Loucy (cell line): Measurements from ENCODE around the gene SMIM8.

Experiments
- H2AFZ ChIP-seq: fragments of 200-600 bp; sonication (generic); 2 replicates; pipeline ENCODE4 v1.6.0; 2016; ENCODE audit warnings: antibody characterized with exemption, mild to moderate bottlenecking, low read length, moderate library complexity
- H3F3A ChIP-seq: fragments of 200-600 bp; 2 replicates; pipeline ENCODE4 v1.6.0; 2016; ENCODE audit warnings: antibody characterized with exemption, low read depth, mild to moderate bottlenecking
- H3K27me3 ChIP-seq: fragments of 200-600 bp; sonication (generic); 2 replicates; pipeline ENCODE4 v1.6.1; 2014; ENCODE audit warnings: low read length, mild to moderate bottlenecking; ENCODE audit not compliant: insufficient read depth, poor library complexity, severe bottlenecking
- H3K36me3 ChIP-seq: fragments of 200-600 bp; sonication (generic); 2 replicates; pipeline ENCODE4 v1.6.1; 2016; ENCODE audit warnings: low read length; ENCODE audit not compliant: insufficient read depth
- H3K4me1 ChIP-seq: fragments of 200-600 bp; sonication (generic); 2 replicates; pipeline ENCODE4 v1.5.1; 2014; ENCODE audit warnings: low read length, mild to moderate bottlenecking; ENCODE audit not compliant: insufficient read depth, poor library complexity, severe bottlenecking
- H3K4me2 ChIP-seq: fragments of 200-600 bp; sonication (generic); 2 replicates; pipeline ENCODE4 v1.6.0; 2014; ENCODE audit warnings: antibody characterized with exemption, low read length, low read depth, mild to moderate bottlenecking; ENCODE audit not compliant: poor library complexity, severe bottlenecking
- H3K4me3 ChIP-seq: fragments of 200-600 bp; sonication (generic); 2 replicates; pipeline ENCODE4 v1.5.1; 2014; ENCODE audit warnings: low read length, mild to moderate bottlenecking, mixed read lengths; ENCODE audit not compliant: poor library complexity, severe bottlenecking
- H3K79me2 ChIP-seq: fragments of 200-600 bp; sonication (generic); 2 replicates; pipeline ENCODE4 v1.6.1; 2014; ENCODE audit warnings: low read length; ENCODE audit not compliant: insufficient read depth
- H3K9ac ChIP-seq: fragments of 200-600 bp; sonication (generic); 2 replicates; pipeline ENCODE4 v1.6.0; 2014; ENCODE audit warnings: mild to moderate bottlenecking, low read depth, low read length, moderate library complexity; ENCODE audit not compliant: poor library complexity, severe bottlenecking
- H3K9me2 ChIP-seq: fragments of 200-600 bp; sonication (generic); replicated peaks from 2 replicates; pipeline ENCODE4 v1.6.1; 2016; ENCODE audit warnings: low read depth, low read length, mixed read lengths
- H3K9me3 ChIP-seq: fragments of 200-600 bp; sonication (generic); 2 replicates; pipeline ENCODE4 v1.6.1; 2014; ENCODE audit warnings: mild to moderate bottlenecking, antibody characterized with exemption, low read length, low read depth; ENCODE audit not compliant: insufficient read depth
- H4K20me1 ChIP-seq: fragments of 200-600 bp; sonication (generic); 2 replicates; pipeline ENCODE4 v1.6.0; 2014; ENCODE audit warnings: antibody characterized with exemption, low read length, mild to moderate bottlenecking; ENCODE audit not compliant: insufficient read depth, poor library complexity, severe bottlenecking
- CTCF ChIP-seq: fragments of 200-600 bp; sonication (generic); conservative IDR thresholded peaks from 2 replicates; pipeline ENCODE4 v1.5.1; 2014; ENCODE audit warnings: mild to moderate bottlenecking, antibody characterized with exemption, low read length
- EZH2phosphoT487 ChIP-seq: fragments of 200-600 bp; IDR thresholded peaks from 2 replicates; pipeline ENCODE4 v1.6.1; 2018; ENCODE audit warnings: antibody characterized with exemption, mild to moderate bottlenecking, moderate library complexity, borderline replicate concordance

SMIM8 gene

GRCh38 chr6:87349896-87350295, 27.5 kb downstream of the SMIM8 start:
- H3K4me2 ChIP-seq = no peak overlapping the region
- H3K9ac ChIP-seq = no peak overlapping the region
- H3K36me3 ChIP-seq = no peaks in the 10 kb centered on the region
- H3K27me3 ChIP-seq = no peaks in the 10 kb centered on the region
- no peaks in the 10 kb centered on the region for H3K4me1 ChIP-seq
- H4K20me1 ChIP-seq = no peaks in the 10 kb centered on the region
- no peak overlapping the region for H3K4me3 ChIP-seq
- no peak overlapping the region for H2AFZ ChIP-seq
- no peaks in the 10 kb centered on the region for H3F3A ChIP-seq
- no peaks in the 10 kb centered on the region for H3K79me2 ChIP-seq
- no peaks in the 10 kb centered on the region for H3K9me3 ChIP-seq
- TF ChIP-seq CTCF (no peak), EZH2phosphoT487 (no peak)
- H3K9me2 ChIP-seq = no peaks in the 10 kb centered on the region

- Histone ChIP-seq H4K20me1 (no peaks in the 10 kb centered on the region), H3K27me3 (no peaks in the 10 kb centered on the region), H3K36me3 (no peaks in the 10 kb centered on the region)
Observed at GRCh38 chr6:87350516-87350915, 28.1 kb downstream of the SMIM8 start.

GRCh38 chr6:87351583-87351982, 29.2 kb downstream of the SMIM8 start:
- H3K79me2 ChIP-seq = no peaks in the 10 kb centered on the region
- no peaks in the 10 kb centered on the region for H3K9me2 ChIP-seq
- no peaks in the 10 kb centered on the region for H3K9me3 ChIP-seq
- no peak overlapping the region for H3K4me3 ChIP-seq
- no peaks in the 10 kb centered on the region for H3F3A ChIP-seq
- H2AFZ ChIP-seq = no peak overlapping the region
- H4K20me1 ChIP-seq = no peaks in the 10 kb centered on the region
- no peaks in the 10 kb centered on the region for H3K36me3 ChIP-seq
- no peaks in the 10 kb centered on the region for H3K4me1 ChIP-seq
- no peak overlapping the region for H3K4me2 ChIP-seq
- H3K27me3 ChIP-seq = no peaks in the 10 kb centered on the region
- H3K9ac ChIP-seq = no peak overlapping the region
- TF ChIP-seq EZH2phosphoT487 = no peak
- TF ChIP-seq CTCF = no peak

More at GRCh38 chr6:87350516-87350915, 28.1 kb downstream of the SMIM8 start:
- Histone ChIP-seq H3K79me2 (no peaks in the 10 kb centered on the region), H3K9ac (no peak overlapping the region), H3K4me2 (no peak overlapping the region), H2AFZ (no peak overlapping the region), H3F3A (no peaks in the 10 kb centered on the region), H3K9me3 (no peaks in the 10 kb centered on the region), H3K4me1 (no peaks in the 10 kb centered on the region), H3K9me2 (no peaks in the 10 kb centered on the region), H3K4me3 (no peak overlapping the region)
- TF ChIP-seq CTCF (no peak), EZH2phosphoT487 (no peak)
